Measurements from ENCODE around the gene MTHFD1L.
"Not testable (repeated sequence)": the region's sequence is repeated elsewhere in the genome, so short reads cannot be mapped to it uniquely, and the experiment has no call there.

MTHFD1L gene

GRCh38 chr6:151121900-151122299 is 256.4 kb downstream of the MTHFD1L start (continued):
- TF ChIP-seq CREB5 (CRISPR knock-in tag; IDR thresholded peaks at IDR 0.05; ENCODE audit: low read depth), result no peak

- not testable (repeated sequence) for ATAC-seq
These were observed 258.1 kb downstream of the MTHFD1L start for GRCh38 chr6:151123641-151124040.

DNA sequence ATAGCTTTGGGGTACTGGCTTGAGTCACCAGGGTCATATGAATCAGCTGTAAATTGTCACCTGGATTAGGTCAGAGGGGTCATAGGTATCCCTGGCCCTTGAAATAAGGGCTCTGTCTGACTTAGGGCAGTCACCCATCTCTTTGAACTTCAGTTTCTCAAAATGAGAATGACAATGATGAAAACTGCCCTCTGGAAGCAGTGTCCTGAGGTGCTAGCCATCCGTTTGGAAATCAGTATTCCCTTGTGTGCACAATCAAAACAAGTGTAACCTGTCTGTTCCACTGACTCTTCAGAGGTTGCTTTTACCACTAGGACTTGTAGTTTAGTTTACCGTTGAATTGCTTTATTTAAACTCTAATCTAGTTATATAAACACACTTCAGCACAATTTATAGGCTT is 259.7 kb downstream of the MTHFD1L start:
- not testable (repeated sequence) for ATAC-seq

DNA sequence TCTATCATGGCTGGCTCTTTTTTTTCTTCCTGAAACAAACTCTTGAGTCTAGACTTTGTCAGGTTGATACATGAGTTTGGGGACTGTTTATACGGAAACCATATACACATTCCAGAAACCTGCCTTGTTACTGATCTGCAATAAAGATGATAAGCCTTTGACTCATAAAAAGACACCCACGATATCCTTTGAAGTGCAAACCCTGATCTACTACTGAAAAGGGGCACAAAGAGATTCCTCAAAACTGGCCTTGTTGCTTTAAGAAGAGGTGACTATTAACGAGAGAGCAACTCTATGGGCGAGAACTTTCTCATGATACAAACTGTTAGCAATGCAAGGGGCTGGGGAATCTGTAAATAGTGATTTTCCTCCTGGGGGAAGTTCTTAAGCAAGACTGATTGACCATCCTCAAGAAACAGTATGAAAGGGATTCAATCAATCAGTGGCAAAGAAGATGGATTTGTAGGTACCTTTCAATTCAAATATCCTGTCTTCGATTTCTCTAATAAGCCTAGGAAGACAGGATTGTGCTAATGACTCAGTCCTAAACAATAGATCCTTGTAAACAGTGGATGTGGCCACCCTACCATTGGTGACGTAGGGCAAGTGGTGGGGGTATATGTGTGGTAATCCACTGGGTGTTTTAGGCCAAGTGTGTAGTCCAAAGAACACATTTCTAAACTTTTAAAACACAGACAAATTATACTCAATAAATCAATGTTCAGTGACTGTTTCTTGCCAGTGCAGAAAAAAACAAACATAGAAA is 260.3 kb downstream of the MTHFD1L start:
- not testable (repeated sequence) for ATAC-seq

GRCh38 chr6:151126417-151126724 is 260.9 kb downstream of the MTHFD1L start:
- not testable (repeated sequence) for ATAC-seq

DNA sequence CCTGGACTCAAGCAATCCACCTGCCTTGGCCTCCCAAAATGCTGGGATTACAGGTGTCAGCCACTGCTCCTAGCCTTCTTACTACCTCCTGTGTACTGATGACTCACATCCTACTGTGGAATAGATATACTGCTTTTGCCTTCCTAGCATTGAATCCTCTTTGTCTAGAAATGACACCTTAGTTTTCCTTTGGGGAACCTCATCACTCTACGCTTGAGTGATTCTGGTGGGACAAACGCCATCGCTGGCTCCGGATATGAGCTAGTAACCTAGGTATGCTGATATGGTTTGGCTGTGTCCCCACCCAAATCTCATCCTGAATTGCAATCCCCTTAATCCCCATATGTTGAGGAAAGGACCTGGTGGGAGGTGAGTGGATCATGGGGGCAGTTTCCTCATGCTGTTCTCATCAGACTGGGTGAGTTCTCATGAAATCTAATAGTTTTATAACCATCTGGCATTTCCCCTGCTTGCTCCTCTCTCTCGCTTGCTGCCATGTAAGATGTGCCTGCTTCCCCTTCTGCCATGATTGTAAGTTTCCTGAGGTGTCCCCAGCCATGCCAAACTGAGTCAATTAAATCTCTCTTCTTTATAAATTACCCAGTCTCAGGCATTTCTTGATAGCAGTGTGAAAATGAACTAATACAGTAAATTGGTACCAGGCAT is 261.8 kb downstream of the MTHFD1L start:
- ATAC-seq, result not testable (repeated sequence)

- ATAC-seq, result no peak
- TF ChIP-seq ZNF70 (CRISPR knock-in tag; IDR thresholded peaks at IDR 0.05) (no peak), ISL1 (CRISPR knock-in tag; IDR thresholded peaks at IDR 0.05) (no peak), ZC3H10 (CRISPR knock-in tag; IDR thresholded peaks at IDR 0.05) (no peak), PPARA (CRISPR knock-in tag; IDR thresholded peaks at IDR 0.05; ENCODE audit: borderline replicate concordance) (no peak), GLIS3 (CRISPR knock-in tag; IDR thresholded peaks at IDR 0.05) (no peak), PATZ1 (CRISPR knock-in tag; IDR thresholded peaks at IDR 0.05; ENCODE audit: borderline replicate concordance) (no peak), ARNTL (CRISPR knock-in tag; IDR thresholded peaks at IDR 0.05; ENCODE audit: borderline replicate concordance, low read depth) (no peak), SNAI2 (CRISPR knock-in tag; IDR thresholded peaks at IDR 0.05) (no peak), ZNF565 (CRISPR knock-in tag; conservative IDR thresholded peaks at IDR 0.05; ENCODE audit: low read depth) (no peak), ZFP30 (CRISPR knock-in tag; IDR thresholded peaks at IDR 0.05) (no peak), ZFP3 (CRISPR knock-in tag; IDR thresholded peaks at IDR 0.05) (no peak), ZNF8 (CRISPR knock-in tag; IDR thresholded peaks at IDR 0.05) (no peak), CREB5 (CRISPR knock-in tag; IDR thresholded peaks at IDR 0.05; ENCODE audit: low read depth) (no peak), TSHZ2 (CRISPR knock-in tag; IDR thresholded peaks at IDR 0.05) (no peak), POU6F1 (CRISPR knock-in tag; IDR thresholded peaks at IDR 0.05; ENCODE audit: borderline replicate concordance, low read depth) (no peak), RARB (CRISPR knock-in tag; IDR thresholded peaks at IDR 0.05) (no peak), TCF4 (CRISPR knock-in tag; IDR thresholded peaks at IDR 0.05; ENCODE audit: borderline replicate concordance) (no peak), ESRRG (CRISPR knock-in tag; IDR thresholded peaks at IDR 0.05) (no peak), BACH2 (CRISPR knock-in tag; IDR thresholded peaks at IDR 0.05; ENCODE audit: borderline replicate concordance) (no peak)
These were observed 263.4 kb downstream of the MTHFD1L start for GRCh38 chr6:151128763-151129370.

Measured in SK-N-SH treated with all-trans-retinoic acid at 6 μM for 48 hours (cell line).